Left colon (tissue), 2 donors: ENCODE results near the gene OR51G1. TPM values are rescaled to one million over a fixed set of nuclear protein-coding genes. Genes with fewer than 3 reads are reported as not detected.

ENCODE experiments used
- ATAC-seq: fragments of 200-7000 bp; cut with Tn5 transposase; one replicate; pipeline ENCODE4 v1.9.1; 2020; ENCODE audit warnings: mild to moderate bottlenecking, moderate library complexity
- DNase-seq, 2 donors: peaks; one replicate each; pipeline ENCODE4 v3.0.0-alpha.2; 2020
- intact Hi-C, 2 donors: fragments of 100-400 bp; cut with DNase I in 1 of 2; cut with micrococcal nuclease in 1 of 2; formaldehyde crosslinking; loops; one replicate each; pipeline versions ENCODE4 v1.11.2 to v1.14.0; 2022; cut with DNase I, micrococcal nuclease
- total RNA-seq, 2 donors: library from RNA; stranded (reverse); fragmentation: NEBNext Ultra II Directional; extraction: Animal tissue kit (Norgen Biotek cat#: 25700); gene quantifications; one replicate each; pipeline ENCODE4 v1.2.1, GENCODE V29; 2021
- donor health status: DM: no; HTN: no; CAD: no.
- donor health status: DM: yes; HTN: yes; CAD: no.

Gene OR51G1
- total RNA-seq, 2 donors from 2014 or later = not detected

DNA sequence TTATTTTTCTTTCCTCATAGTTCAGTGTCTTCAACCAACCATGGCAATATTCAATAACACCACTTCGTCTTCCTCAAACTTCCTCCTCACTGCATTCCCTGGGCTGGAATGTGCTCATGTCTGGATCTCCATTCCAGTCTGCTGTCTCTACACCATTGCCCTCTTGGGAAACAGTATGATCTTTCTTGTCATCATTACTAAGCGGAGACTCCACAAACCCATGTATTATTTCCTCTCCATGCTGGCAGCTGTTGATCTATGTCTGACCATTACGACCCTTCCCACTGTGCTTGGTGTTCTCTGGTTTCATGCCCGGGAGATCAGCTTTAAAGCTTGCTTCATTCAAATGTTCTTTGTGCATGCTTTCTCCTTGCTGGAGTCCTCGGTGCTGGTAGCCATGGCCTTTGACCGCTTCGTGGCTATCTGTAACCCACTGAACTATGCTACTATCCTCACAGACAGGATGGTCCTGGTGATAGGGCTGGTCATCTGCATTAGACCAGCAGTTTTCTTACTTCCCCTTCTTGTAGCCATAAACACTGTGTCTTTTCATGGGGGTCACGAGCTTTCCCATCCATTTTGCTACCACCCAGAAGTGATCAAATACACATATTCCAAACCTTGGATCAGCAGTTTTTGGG lies 42.2 kb downstream of the OR51G1 start, which contains the start of gene OR51T1:
OR51T1 (plus strand) TSS at position 41 of the 641 bp plus-strand sequence; CDS start at position 41, 0 bp downstream.
- DNase-seq (no peak), ATAC-seq (no peak)
- intact Hi-C loops = no loop called here

DNA sequence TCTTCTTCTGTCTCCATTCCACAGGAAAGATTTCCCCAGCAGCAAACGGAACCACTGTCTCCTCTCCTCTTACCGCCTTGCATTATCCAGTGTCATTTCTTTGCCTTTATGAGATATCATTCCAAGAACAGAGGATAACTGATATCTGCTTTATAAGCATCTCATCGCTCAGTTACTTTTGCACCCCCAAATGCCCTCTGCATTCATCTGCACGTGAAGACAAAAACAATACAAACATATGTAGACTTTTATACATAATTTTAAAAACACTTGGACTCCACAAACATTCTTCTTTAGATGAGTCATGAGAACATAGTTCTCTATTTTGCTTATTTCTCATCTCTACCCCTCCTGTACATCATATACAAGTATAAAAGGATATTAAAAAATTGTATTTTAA lies 43.0 kb downstream of the OR51G1 start:
- ATAC-seq (no peak), DNase-seq (no peak)
- intact Hi-C loops = no loop called here

Other genes with a start within 250 kb of the OR51G1 start
- gene OR51E2, start 226.5 kb downstream of the OR51G1 start, total RNA-seq = under 1 TPM; 0.18 to 0.84 TPM
- not detected for gene MMP26, start 219.6 kb downstream of the OR51G1 start, total RNA-seq
- gene OR51F1, start 154.4 kb downstream of the OR51G1 start, total RNA-seq = not detected
- not detected for gene OR52R1, start 120.0 kb downstream of the OR51G1 start, total RNA-seq
- gene OR51F2, start 103.0 kb downstream of the OR51G1 start, total RNA-seq = not detected
- gene OR51S1, start 75.1 kb downstream of the OR51G1 start, total RNA-seq = not detected
- not detected for gene OR51T1, start 42.4 kb downstream of the OR51G1 start, total RNA-seq
- not detected for gene OR51A7, start 20.6 kb downstream of the OR51G1 start, total RNA-seq
- gene OR51G2, start 5.0 kb downstream of the OR51G1 start, total RNA-seq = not detected
- not detected for gene OR51A4, start 23.3 kb upstream of the OR51G1 start, total RNA-seq
- not detected for gene OR51A2, start 31.4 kb upstream of the OR51G1 start, total RNA-seq
- not detected for gene OR51L1, start 70.5 kb upstream of the OR51G1 start, total RNA-seq
- gene OR52J3, start 122.2 kb upstream of the OR51G1 start, total RNA-seq = not detected
- not detected for gene OR52E2, start 135.3 kb upstream of the OR51G1 start, total RNA-seq
- gene OR52E1, start 145.2 kb upstream of the OR51G1 start, total RNA-seq = not detected
- not detected for gene OR52A5, start 214.0 kb upstream of the OR51G1 start, total RNA-seq
- not detected for gene OR52A1, start 230.4 kb upstream of the OR51G1 start, total RNA-seq